Ovary (tissue), 9 donors: ENCODE results near the gene PTPRS. TPM values are rescaled to one million over a fixed set of nuclear protein-coding genes. Genes with fewer than 3 reads are reported as not detected.

ENCODE experiments used
- DNase-seq, 5 donors: peaks; one replicate each; pipeline ENCODE4 v3.0.0-alpha.2; 2019 to 2020
- H3K27ac ChIP-seq, 2 donors: fragments of 200-600 bp; one replicate each; pipeline versions ENCODE4 v1.5.1 to v1.8.0; 2019 to 2022
- H3K27me3 ChIP-seq: fragments of 200-600 bp; one replicate; pipeline ENCODE4 v1.8.0; 2022
- H3K36me3 ChIP-seq: fragments of 200-600 bp; sonication (generic); one replicate; pipeline ENCODE4 v1.5.1; 2019
- H3K4me1 ChIP-seq: one replicate; pipeline ENCODE4 v1.8.1; 2013; ENCODE audit warnings: mild to moderate bottlenecking, moderate library complexity; ENCODE audit not compliant: insufficient read depth
- H3K4me3 ChIP-seq: fragments of 200-600 bp; sonication (generic); one replicate; pipeline ENCODE4 v1.5.1; 2017
- H3K9me3 ChIP-seq, 2 donors: fragments of 200-600 bp in 1 of 2; sonication (generic) in 1 of 2; one replicate each; pipeline versions ENCODE4 v1.5.1 to v1.8.1; 2013 to 2019; ENCODE audit warnings: mild to moderate bottlenecking in 1 of 2, moderate library complexity in 1 of 2
- EP300 ChIP-seq: sonication (generic); formaldehyde crosslinking; IDR thresholded peaks from one replicate; pipeline ENCODE4 v1.6.1; 2017; ENCODE audit warnings: antibody characterized with exemption
- POLR2A ChIP-seq: fragments of 450-650 bp; IDR thresholded peaks from one replicate; pipeline ENCODE4 v1.6.1; 2017; ENCODE audit warnings: antibody characterized with exemption, mild to moderate bottlenecking, moderate library complexity
- WGBS, 3 donors: extraction: QIAGEN DNeasy Blood & Tissue Kit in 1 of 3; methylation state at CpG; one replicate each; pipeline versions ENCODE4 v1.1.5 to v1.1.7; 2013 to 2017; 5-methylcytosine and 5-hydroxymethylcytosine counted together
- intact Hi-C, 4 donors: fragments of 100-400 bp; cut with DNase I; formaldehyde crosslinking; loops; one replicate each; pipeline versions ENCODE4 v1.11.0 to v1.15.1; 2022 to 2023
- polyA plus RNA-seq, 2 donors: library from polyadenylated mRNA; stranded (reverse); fragments of 200-250 nt in 1 of 2; fragments of 350-450 nt in 1 of 2; fragmentation: Illumina TruSeq in 1 of 2; extraction: RNeasy Lipid Tissue Mini Kit (QIAGEN cat#74804) in 1 of 2; gene quantifications; one replicate each; pipeline ENCODE4 v1.2.3, GENCODE V29; 2013 to 2014
- total RNA-seq, 7 donors: library from RNA; depleted of rRNA in 2 of 7; stranded (reverse); fragments of >200 nt in 2 of 7; fragmentation: NEBNext Ultra II Directional in 3 of 7; extraction: Animal tissue kit (Norgen Biotek cat#: 25700) in 3 of 7; gene quantifications; one replicate each; pipeline versions ENCODE4 v1.1.0 to v1.2.4, GENCODE V29; 2016 to 2023
- TF ChIP-seq, protein P1 (sequence below), 3 donors: fragments of 450-650 bp in 2 of 3; fragments of 200-600 bp in 1 of 3; IDR thresholded peaks; one replicate each; pipeline versions ENCODE4 v1.5.1 to v1.8.0; 2016 to 2022; ENCODE audit warnings: antibody characterized with exemption in 3 of 3, mild to moderate bottlenecking in 1 of 3
- donor health status: DM: no; HTN: no; CAD: no; lungs with moderate emphysema.
- donor health status: DM: no; HTN: no; CAD: no.
- donor health status: Bipolar disorder and iron deficiency.
- donor health status: DM: yes; HTN: yes; CAD: no.
- donor health status: DM: no; HTN: no; CAD: no.
- donor health status: DM: yes; HTN: yes; CAD: no.

Gene PTPRS
- total and polyA plus RNA-seq, 9 donors: 12.3 to 196 (median 168) TPM

DNA sequence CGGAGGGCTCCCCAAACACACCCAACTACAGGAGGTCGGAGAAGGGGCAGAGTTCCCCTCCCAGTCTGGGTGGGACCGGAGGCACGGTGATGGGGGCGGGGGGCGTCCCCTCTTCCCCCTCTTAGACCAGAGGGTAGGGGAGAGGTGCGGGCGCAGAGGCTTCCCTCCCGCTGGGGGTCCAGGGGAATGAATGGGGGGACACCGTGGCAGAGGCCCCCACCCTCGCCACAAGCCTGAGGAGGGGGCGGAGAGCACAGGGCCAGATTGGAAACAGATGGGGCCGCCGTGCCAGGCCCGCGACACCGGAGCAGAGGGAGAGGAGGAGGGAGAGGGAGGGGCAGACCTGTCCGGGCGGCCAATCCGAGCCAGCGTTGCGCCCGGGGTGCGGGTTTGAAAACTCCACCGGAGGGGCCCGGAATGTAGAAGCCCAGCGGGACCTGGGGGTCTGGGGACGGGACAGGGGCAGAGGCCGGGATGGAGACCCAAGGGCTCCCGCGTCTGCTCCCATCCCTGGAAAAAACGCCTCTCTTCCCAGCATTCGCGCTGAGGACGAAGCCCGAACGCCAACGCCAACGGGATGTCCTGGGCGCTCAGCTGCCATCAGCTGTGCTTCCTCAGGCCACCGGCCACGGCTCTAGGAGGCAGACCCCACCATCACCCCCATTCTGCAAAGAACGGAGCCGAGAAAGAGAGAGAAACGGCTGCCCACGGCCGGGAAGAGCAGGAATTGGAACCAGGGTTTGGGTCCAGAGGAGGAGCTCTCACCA is 46.8 kb downstream of the PTPRS start:
- peak in 3 of 5 donors; percentile 56 to 65 (median 62) for DNase-seq
- WGBS, 3 donors: 1 to 3% (median 2%) methylated on average over 43 to 47 of the region's 47 CpGs

DNA sequence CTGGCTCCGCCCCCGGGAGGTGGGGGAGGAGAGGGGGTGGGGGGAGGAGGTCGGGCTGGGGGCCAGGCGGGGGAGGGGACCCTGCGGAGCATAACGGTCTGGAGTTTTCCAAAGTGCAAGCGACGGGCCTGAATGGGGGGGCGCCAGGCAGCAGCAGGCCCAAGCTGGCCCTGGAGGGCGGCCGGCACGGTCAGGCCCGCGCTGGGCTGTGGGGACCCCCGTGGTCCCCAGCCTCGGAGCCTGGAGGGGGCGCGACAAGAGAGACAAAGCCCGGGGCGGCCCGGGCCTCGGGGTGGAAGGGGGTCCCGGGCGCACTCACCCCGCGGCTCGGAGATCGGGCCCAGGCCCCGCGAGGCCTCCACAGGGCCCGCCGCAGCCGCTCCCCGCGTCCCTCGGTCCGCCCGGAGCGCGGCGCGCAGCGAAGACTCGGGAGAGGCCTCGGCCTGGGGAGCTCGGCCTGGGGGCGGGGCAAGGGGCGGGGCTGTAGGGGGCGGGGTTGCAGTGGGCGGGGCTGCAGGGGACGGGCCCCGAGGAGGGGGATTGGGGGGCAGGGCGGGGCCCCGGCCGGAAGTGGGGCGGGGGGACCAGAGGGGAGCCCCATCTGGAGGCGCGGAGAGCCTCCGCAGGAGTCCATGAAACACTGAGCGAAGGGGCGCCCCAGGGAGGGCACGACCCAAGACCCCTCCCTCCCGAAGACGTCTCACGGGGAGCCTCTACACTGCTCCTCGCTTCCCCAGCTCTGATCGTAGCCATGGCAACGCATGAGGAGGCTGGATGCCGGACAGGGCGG is 47.6 kb downstream of the PTPRS start:
- Histone ChIP-seq H3K4me1 (peaks cover 16% of the 10 kb centered on the region), H3K4me3 (peak overlapping the region; percentile 68), H3K27me3 (no peaks in the 10 kb centered on the region), H3K9me3 (no peaks in the 10 kb centered on the region), H3K36me3 (no peaks in the 10 kb centered on the region), H3K27ac (peak overlapping the region; percentile 85 to 92)
- peak; percentile 66 for TF ChIP-seq POLR2A
- TF ChIP-seq, protein P1, sequence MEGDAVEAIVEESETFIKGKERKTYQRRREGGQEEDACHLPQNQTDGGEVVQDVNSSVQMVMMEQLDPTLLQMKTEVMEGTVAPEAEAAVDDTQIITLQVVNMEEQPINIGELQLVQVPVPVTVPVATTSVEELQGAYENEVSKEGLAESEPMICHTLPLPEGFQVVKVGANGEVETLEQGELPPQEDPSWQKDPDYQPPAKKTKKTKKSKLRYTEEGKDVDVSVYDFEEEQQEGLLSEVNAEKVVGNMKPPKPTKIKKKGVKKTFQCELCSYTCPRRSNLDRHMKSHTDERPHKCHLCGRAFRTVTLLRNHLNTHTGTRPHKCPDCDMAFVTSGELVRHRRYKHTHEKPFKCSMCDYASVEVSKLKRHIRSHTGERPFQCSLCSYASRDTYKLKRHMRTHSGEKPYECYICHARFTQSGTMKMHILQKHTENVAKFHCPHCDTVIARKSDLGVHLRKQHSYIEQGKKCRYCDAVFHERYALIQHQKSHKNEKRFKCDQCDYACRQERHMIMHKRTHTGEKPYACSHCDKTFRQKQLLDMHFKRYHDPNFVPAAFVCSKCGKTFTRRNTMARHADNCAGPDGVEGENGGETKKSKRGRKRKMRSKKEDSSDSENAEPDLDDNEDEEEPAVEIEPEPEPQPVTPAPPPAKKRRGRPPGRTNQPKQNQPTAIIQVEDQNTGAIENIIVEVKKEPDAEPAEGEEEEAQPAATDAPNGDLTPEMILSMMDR (IDR thresholded peaks at IDR 0.05): no peak
- no peak for TF ChIP-seq EP300
- intact Hi-C loops: no loop called here
- WGBS, 3 donors: 0% methylated on average over 25 to 70 of the region's 70 CpGs
- DNase-seq: peak; percentile 78 to 86 (median 83)

More for the DNA sequence above, 46.8 kb downstream of the PTPRS start:
- intact Hi-C loops: no loop called here
- Histone ChIP-seq H3K4me3 (peak overlapping the region; percentile 68), H3K27me3 (no peaks in the 10 kb centered on the region), H3K27ac (peak overlapping the region in 1 of 2 donors; percentile 92), H3K9me3 (no peaks in the 10 kb centered on the region), H3K36me3 (no peaks in the 10 kb centered on the region), H3K4me1 (peaks cover 12% of the 10 kb centered on the region)
- TF ChIP-seq, protein P1 (IDR thresholded peaks at IDR 0.05): no peak

DNA sequence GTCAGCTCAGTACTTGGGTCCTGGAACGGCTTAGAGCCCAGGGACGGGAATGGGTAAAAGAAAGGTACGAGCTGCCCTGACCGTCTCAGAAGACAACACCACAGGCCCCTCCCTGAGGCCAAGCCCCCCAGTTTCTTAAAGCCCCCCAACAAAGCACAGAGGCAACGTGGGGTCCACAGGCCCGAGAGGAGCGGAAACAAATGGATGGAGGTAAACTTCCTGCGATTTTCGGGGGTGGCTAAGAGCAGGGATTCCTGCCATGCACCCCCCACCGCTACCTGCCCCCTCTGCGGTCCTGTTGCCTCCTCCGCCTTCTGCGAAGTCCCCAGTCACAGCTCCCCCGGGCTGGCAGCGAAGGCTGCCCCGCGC is 48.2 kb downstream of the PTPRS start:
- TF ChIP-seq EP300: no peak
- H3K4me3 ChIP-seq: peak overlapping the region; percentile 68
- no peaks in the 10 kb centered on the region for H3K9me3 ChIP-seq
- no peak for DNase-seq
- intact Hi-C loops: no loop called here
- H3K27me3 ChIP-seq: no peaks in the 10 kb centered on the region
- H3K27ac ChIP-seq: peak overlapping the region; percentile 85 to 92
- peaks cover 16% of the 10 kb centered on the region for H3K4me1 ChIP-seq
- no peaks in the 10 kb centered on the region for H3K36me3 ChIP-seq
- WGBS, 3 donors: 1 to 3% (median 2%) methylated on average over 9 to 17 of the region's 17 CpGs

DNA sequence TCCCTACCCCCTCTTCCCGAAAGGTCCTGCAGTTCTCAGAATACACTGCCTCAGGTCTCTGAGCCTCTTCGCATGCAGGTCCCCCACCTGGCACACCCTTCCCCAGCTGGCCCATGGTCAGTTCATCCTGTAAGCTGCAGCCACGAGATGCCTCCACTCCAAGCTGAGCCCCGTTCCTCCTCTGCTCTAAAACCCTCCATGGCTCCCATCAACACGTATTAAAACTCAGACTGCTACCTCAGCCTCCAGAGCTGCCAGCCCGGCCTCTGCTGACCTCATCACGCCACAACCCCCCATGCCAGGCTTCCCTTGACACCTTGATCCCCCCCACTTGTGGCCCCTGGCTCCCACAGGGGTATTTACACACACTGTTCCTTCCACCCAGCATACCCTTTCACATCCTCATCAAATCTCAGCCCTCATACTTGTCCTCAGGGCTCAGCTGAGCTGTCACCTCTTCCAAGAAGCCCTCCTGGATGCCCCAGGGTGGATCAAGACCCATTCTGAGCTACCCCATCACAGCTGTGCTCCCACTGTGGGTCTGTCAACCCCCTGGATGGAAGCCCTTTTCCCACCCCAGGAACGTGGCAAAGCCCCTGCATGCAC is 48.9 kb downstream of the PTPRS start:
- H3K27ac ChIP-seq: peak overlapping the region in 1 of 2 donors; percentile 20
- intact Hi-C loops: no loop called here
- peaks cover 16% of the 10 kb centered on the region for H3K4me1 ChIP-seq
- no peaks in the 10 kb centered on the region for H3K27me3 ChIP-seq
- no peaks in the 10 kb centered on the region for H3K9me3 ChIP-seq
- H3K36me3 ChIP-seq: no peaks in the 10 kb centered on the region
- TF ChIP-seq, protein P1 (IDR thresholded peaks at IDR 0.05): no peak
- TF ChIP-seq EP300 (no peak), POLR2A (no peak)
- DNase-seq: no peak
- 66 to 73% (median 69%) methylated on average over 8 of the region's 8 CpGs for WGBS, 3 donors
- peak overlapping the region; percentile 68 for H3K4me3 ChIP-seq

Other genes starting within 250 kb of the PTPRS start
- not detected for gene ZNRF4, start 114.6 kb upstream of the PTPRS start, total RNA-seq
- gene ZNRF4, start 114.6 kb upstream of the PTPRS start, polyA plus RNA-seq: not detected
- 1 to 10 TPM in 2 of 7 donors, under 1 TPM in 5; 0.11 to 3.4 (median 0.48) TPM for gene TINCR, start 227.1 kb upstream of the PTPRS start, total RNA-seq
- under 1 TPM; 0.18 to 0.35 TPM for gene TINCR, start 227.1 kb upstream of the PTPRS start, polyA plus RNA-seq